Inflammatory macrophage treated with lipopolysaccharide for 1 hour (primary cell): Measurements from ENCODE around the gene PPP1R10.

Experiments
- DNase-seq, 2 donors: peaks; one replicate each; pipeline ENCODE4 v3.0.0-alpha.2; 2020 to 2022

Gene PPP1R10

DNA sequence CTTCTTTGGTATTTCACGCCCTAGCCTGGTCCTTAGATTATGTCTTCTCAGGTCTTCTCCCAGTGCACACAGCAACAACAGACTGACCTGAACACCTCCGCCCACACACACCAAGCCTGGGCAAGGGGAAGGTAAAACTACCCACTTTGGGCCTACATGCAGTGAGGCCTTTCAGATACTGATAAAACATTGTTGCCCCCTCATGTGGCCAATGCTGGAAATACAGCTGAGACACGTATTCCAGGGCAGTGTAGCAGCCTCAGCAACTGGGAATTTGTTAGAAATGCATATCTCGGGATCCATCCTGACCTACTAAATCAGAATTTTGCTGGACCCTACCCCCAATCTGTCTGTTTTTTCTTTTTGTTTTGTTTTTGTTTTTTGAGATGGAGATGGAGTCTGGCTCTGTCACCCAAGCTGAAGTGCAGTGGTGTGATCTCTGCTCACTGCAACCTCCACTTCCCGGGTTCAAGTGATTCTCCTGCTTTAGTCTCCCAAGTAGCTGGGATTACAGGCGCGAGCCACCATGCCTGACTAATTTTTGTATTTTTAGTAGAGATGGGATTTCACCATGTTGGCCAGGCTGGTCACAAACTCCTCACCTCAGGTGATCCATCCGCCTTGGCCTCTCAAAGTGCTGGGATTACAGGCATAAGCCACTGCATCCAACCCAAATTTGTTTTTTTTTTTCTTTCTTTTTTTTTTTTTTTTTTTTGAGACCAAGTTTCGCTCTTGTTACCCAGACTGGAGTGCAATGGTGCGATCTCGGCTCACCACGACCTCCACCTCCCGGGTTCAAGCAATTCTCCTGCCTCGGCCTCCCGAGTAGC lies 19.5 kb downstream of the PPP1R10 start:
- peak; percentile 65 to 97 for DNase-seq

DNA sequence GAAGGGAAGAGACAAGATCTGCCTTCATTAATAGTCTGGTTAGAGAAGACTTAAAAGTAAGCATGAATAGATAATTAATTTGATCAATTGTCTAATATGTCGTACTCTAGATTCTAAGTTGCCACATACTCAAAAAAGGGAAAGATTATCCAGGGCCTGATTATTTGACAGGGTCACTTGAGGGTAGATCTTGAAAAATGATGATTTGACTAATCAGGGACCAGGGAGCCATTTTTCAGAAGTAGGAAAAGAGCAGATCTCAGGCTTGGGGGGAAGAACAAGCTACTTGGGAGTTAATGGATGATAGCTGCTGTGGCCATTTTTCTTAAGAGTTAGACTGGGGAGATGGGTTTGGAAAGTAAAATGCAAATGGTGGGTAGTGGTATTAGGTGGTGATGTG lies 24.8 kb downstream of the PPP1R10 start:
- no peak for DNase-seq

DNA sequence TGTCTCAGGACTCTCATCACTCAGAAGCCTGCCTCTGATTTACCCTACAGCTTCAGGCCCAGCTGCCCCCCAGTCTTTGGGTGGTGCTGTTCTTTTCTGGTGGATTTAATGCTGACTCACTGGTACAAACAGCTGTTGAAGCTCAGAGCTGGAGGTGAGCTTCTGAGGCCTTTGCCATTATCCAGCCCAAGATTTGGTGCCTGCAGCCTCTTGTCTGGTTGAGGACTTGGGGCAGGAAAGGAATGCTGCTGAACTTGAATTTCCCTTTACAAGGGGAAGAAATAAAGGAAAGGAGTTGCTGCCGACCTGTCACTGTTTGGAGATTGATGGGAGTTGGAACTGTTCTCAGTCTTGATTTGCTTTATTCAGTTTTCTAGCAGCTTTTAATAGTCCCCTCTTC lies 26.0 kb downstream of the PPP1R10 start:
- DNase-seq = no peak

DNA sequence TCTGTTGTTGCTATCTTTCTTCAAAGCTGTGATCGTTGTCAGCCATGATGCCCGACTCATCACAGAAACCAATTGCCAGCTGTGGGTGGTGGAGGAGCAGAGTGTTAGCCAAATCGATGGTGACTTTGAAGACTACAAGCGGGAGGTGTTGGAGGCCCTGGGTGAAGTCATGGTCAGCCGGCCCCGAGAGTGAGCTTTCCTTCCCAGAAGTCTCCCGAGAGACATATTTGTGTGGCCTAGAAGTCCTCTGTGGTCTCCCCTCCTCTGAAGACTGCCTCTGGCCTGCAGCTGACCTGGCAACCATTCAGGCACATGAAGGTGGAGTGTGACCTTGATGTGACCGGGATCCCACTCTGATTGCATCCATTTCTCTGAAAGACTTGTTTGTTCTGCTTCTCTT lies 26.5 kb downstream of the PPP1R10 start:
- no peak for DNase-seq

DNA sequence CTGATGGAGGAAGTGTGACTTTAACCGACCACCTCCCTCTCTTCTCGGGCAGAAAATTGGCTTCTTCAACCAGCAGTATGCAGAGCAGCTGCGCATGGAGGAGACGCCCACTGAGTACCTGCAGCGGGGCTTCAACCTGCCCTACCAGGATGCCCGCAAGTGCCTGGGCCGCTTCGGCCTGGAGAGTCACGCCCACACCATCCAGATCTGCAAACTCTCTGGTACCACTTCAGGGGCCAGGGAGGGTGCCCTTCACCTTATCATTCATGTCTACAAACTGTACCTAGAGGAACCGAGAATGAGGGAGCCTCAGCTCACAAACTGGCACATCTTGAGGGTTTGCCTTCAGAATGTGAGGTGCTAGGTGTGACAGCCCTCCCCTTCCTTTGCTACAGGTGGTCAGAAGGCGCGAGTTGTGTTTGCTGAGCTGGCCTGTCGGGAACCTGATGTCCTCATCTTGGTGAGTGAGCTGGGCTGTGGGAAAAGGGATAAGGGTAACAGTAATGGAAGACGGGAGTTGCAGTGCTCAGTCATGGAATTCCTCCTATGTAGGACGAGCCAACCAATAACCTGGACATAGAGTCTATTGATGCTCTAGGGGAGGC lies 27.2 kb downstream of the PPP1R10 start:
- no peak for DNase-seq

DNA sequence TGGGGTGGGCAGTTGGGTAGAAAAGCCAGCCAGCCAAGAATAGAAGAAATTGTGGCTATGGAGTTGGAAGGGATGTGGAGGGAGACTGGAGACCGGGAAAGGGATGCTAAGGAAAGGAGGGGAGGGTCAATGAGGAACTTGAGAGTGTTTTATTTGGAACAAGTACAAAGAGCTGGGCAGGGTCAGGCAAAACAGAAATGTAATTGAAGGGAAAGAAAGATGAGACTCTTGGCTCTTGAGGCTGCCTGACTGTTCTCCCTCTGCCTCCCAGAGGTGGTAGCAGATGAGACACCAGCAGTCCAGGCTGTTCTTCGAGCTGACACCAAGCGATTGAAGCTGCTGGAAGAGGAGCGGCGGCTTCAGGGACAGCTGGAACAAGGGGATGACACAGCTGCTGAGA lies 33.1 kb downstream of the PPP1R10 start:
- no peak for DNase-seq

DNA sequence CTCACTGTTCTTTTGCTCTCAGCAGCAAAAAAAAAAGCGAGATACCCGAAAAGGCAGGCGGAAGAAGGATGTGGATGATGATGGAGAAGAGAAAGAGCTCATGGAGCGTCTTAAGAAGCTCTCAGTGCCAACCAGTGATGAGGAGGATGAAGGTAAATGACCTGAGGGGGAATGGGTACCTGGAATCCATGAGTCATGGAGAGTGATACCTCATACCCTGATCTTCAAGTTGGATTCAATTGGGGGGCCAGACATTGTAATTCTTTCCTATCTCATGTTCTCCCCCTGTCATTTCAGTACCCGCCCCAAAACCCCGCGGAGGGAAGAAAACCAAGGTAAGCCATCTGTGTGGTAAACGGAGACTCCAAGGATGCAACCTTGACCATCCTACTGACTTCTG lies 39.0 kb downstream of the PPP1R10 start:
- no peak for DNase-seq

DNA sequence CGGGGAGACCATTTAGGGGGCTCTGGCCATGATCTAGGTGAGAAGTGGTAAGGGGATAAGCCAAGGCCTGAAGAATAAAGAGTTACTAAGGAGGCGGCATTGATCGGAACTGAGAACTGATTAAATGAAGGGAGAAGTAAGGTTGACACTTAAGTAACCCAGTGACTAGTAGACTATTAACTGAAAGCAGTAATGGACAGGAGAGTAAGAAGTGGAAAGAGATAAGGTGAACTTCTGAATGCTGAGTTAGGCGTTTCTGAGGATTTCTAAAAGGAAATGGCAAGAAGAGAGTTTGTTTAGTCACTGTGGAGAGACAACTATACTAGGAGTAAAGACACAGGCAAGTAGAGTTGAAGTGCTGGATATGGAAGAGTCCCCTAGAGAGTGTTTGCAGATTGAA lies 43.9 kb downstream of the PPP1R10 start:
- no peak for DNase-seq

DNA sequence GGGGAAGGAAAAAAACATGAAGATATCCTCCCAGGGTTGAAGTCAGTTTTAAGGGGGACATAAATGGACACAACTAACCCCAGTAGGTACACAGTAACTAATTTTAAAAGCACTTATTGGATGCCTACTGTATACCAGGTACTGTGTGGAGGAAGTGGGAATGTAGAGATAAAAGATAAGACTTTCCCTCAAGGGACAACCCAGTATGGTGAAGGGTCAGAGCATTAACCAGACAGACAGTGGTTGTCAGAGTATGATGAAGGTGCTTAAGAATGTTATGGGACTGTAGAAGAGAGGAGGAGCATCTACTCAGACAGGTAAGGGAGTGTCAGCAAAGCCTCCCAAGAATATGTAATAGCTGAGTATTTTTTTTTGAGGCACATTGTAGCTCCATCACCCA lies 44.9 kb downstream of the PPP1R10 start:
- DNase-seq = no peak

DNA sequence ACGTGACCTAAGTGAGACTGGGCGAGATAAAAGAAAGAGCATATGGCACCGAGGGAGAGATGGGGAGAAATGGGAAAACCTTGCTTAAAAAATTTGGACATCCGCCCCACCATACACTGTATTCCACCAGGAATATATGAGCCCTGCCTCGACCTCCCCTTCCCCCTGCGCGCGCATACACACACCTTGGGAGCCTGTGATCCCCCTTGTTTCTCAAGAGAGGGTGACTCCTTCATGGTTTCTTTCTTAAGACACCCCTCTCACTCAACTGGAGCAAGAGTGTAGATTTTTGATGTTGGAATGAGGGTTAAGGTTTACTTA lies 45.3 kb downstream of the PPP1R10 start:
- DNase-seq = no peak

DNA sequence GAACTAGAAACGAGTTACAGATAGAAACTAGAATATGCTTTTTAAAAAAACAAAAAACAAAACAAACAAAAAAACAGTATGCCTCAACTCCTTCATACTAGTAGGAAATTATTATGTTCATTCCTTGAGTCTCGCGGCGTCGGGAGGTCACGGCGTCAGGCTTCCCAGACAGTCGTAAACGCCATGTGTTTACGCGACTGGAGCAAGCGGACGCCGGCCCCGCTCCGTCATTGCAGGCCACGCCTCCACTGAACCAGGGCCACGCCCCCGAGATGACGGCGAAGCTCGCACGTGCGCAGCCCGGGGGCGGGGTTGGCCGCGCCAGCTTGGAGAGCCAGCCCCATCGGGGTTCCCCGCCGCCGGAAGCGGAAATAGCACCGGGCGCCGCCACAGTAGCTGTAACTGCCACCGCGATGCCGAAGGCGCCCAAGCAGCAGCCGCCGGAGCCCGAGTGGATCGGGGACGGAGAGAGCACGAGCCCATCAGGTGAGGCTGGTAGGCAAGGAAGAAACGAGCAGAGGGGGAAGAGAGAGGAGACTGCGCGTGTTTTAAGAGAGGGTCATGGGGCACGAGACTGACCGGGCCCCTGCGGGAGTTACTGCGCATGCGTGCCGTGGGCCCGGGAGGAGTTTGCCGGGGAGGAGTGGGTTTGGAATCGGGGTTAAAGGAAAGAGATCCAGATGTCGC lies 45.8 kb downstream of the PPP1R10 start, which contains the start of gene ABCF1:
ABCF1 (plus strand) TSS at position 368 of the 687 bp plus-strand sequence; CDS start at position 414, 46 bp downstream.
- peak; percentile 95 to 100 for DNase-seq

DNA sequence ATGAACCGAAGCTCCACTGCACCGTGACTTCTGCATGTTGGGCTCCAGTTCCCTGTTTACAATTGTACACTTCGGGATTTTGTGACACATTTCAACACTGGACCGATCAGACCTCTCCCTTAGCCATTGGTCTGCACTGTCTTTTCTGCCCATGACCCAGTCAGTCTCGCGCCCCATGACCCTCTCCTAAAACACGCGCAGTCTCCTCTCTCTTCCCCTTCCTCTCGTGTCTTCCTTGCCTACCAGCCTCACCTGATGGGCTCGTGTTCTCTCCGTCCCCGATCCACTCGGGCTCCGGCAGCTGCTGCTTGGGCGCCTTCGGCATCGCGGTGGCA lies 46.3 kb downstream of the PPP1R10 start:
- peak; percentile 34 to 54 for DNase-seq

DNA sequence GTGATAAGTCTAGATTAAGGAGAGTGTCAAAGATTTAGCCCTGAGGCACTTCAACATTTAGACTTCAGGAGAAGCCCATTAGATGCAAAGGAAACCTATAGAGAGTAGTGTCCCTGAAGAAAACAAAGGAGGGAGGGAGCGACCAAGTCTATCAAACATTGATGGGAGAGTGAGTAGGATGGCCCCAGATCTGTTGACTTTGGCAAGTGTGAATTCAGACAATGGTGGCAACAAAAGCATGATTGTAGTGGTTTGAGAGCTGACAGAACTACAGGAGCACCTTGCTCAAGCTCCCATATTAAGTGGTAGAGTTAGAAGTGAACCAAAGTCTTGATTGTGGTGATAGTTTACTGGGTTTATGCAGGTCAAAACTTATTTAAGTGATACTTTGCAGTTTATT lies 46.8 kb downstream of the PPP1R10 start:
- no peak for DNase-seq

DNA sequence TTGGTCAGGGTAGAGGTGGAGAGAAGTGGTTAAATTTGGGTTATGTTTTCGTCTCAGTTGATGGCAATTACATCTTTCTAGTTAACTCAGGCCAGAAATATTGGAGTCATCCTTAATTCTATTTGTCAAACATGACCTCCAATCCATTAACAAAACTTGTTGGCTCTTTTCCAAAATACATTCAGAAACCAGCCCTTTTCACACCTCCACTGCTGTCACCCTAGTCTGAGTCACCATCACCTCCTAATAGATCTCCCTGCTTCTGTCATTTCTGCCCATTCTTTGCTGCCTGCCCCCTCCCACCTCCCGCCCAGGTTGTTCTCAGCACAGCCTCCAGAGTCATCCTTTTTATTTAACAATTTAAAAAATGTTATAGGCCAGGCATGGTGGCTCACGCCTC lies 48.8 kb downstream of the PPP1R10 start:
- DNase-seq = no peak

DNA sequence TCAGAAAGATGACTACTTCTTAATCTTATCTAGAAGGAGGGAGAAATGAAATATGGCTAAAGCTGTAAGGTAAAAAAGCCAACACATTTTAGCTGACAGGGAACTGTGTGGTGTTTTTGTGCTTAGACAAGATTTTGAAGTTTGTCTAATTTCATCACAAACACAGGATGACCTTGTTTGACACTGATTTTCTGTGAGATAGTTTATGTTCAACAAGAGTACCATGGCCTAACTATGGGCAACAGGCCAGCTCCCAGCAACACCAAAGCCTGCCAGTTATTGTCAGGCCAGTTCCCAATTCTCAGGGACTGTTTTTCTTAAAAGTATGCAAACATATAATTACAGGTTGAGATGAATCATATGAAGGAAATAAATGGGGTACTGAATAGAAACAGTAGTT lies 51.3 kb downstream of the PPP1R10 start:
- DNase-seq = no peak

DNA sequence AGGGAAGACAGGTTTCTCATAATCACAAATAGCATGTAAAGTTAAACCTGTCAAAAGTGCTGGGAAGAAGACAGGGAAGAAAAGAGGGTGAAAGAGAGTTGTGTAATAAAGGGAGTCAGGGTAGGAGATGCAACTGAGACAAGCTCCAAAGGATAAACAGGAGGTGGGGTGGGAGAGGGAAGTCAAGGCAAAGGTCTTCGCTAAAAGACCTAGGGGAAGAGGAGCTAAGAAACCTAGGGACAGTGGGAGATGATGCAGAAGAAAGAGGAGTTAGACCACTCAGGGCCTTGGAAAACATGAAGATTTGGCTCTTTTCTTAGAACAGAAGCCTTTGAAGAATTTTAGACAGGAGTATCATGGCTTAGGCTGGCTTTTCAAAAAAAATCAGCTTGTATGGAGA lies 52.9 kb downstream of the PPP1R10 start:
- DNase-seq = no peak

DNA sequence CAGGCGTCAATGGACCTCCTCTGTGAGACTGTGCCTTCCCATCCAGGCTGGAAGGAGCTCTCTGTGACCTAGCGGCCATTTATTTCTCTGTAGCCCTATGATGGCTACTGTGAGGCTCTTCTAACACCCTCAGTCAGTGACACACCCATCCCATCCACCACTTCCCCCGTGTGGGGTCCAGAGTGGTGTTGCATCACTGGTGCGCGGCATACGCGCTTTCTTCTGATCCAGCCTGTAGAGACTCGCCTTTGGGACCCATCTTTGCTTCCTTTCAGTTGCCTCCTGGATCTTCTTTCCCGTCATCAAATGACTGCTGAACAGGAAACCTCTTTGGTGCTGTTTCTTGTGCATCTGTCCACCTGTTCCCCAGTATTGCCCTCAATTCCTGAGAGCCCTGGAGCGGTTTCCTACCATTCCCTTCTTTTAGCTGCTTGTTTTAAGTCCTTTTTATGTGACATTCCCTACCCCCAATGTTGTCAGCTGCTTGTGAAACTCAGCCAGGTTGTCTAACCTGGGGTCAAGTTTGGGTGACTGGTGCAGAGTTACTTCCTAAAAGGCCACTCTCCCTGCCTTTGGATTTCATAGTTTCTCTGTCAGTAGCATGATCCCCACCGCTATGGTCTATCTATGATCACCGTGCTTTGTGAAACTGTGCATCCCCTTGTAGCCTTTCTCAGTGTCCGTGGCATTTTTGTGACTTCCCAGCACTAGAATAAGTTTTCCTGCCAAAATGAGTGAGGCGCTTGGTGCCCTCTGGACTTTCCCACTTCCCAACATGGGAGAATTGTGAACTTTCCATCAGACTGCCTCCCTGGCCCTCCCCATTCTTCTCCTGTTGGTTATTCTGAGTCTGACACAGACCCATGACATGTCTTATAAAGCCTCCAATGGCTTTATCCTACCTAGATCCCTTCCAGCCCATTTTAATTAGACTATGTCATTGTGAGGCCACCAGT lies 54.3 kb downstream of the PPP1R10 start:
- no peak for DNase-seq

DNA sequence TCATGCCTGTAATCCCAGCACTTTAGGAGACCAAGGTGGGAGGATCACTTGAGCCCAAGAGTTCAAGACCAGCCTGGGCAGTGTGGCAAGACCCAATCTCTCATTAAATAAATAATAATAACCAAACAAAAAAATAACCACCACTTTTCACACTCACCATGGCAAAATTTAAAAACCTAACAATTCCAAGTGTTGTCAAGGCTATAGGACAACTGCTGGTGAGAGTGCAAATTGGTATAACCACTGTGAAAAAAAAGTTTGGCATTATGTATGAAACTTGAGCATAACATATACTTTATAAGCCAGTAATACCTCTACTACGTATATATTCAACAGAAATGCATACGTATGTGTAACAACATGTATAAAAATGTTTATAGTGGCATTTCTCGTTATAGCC lies 56.1 kb downstream of the PPP1R10 start:
- DNase-seq = no peak

DNA sequence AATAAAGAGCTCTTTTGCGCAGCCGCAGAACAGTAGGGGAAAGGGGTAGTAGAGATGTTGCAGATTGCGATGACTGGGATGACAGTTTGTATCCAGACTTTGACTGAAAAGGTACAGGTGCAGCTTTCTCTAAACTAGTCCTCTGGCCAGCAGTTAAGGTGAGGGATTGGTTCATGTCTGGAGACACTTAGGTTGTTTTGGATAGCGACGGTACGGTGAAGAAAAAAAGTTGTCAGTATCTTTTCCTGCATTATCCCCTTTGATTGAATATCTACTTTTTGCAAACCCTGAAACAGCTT lies 59.4 kb downstream of the PPP1R10 start:
- peak in 1 of 2 donors; percentile 60 for DNase-seq

DNA sequence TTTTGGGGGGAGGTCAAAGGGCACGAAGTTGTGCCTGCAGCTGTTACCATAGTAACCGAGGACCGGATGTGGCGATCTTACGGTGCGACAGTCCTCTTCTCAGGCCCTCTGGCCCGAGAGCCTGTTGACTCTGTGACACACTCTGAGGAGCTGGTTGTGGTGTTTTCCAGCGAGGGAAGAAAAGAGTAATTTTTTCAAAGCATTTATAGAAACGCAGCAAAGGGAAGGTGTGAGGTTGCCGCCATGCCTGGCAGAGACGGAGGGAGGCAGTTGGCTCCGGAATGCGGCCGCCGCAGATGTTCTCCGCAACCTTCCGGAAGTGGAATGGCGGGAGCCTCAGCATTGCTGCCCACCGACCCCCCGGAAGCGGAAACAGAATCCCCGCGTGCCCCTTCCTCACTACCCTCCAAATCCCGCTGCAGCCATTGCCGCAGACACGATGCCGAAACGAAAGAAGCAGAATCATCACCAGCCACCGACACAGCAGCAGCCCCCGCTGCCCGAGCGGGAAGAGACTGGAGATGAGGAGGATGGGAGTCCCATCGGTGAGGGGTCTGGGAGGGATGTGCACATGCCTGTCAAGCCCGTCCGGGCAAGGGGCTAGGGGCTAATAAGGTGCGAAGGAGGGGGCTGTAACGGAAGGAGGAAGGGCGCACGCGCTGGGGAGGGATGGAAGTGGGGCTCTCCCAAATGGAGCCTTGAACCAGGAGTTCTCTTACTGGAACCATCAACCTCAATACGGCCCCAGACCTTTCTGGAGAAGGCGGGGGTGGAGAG lies 59.9 kb downstream of the PPP1R10 start, which contains the start of gene PRR3:
PRR3 (plus strand) TSS at position 390 of the 777 bp plus-strand sequence; CDS start at position 440, 50 bp downstream.
- DNase-seq = peak; percentile 90 to 94

DNA sequence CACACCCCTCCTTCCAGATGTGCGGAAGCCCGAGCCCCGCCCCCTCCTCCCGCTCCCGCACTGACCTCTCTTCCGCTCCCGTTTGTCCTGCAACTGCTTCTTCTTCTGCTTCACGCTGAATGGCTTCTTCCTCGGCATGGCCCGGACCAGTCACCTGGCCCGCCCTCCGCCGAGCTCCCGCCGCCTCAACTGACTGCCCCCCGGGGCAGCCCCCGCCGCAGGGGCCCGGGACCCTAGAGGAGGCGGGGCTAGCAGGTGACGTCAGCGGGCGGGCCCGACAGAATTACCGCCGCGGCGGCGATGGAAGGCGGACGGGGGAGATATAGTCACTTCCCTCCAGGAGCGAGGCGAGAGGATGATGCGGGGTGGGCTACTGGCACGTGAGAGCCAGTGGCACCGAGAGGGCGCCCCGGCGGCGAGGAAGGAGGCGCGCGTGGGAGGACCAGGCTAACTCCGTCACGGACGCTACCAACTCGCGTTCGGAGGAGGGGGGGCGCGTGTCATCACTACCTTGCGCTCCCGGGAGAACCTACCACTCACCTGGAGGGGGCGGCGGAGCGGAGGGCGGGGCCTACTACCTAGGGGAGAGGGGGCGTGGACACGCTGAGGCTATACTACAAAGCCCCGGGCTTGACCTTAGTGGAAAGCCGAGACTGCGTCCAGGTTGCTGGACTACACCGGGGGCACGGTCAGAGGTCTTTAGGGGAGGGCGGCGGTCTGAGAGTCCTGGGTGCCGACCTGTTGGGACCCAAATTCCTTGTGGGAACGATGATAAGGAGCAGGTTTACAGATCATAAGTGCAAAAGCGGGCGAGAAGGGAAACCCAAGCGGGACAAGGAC lies 60.8 kb downstream of the PPP1R10 start, which contains the start of gene GNL1:
GNL1 (minus strand) TSS at position 424 of the 840 bp plus-strand sequence; CDS start at position 138, 286 bp downstream.
- DNase-seq = peak; percentile 77 to 94

DNA sequence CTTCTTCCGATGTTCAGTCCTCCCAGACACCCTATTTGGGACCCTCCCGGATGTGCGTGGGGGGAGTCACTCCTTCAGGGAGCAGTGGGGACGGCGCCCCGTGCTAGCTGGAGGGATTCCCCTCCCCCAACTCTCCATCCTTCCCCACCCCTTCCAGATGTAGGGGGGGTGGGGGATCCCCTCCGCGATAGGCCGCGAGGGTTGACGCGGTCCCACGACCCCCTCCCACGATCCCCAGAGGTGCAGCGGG lies 61.3 kb downstream of the PPP1R10 start:
- no peak for DNase-seq
